GM19023 (cell line): ENCODE data around the gene COL4A1.

ENCODE experiments used
- ATAC-seq: cut with Tn5 transposase; IDR thresholded peaks from one replicate; pipeline ENCODE4 v1.9.1; 2021; ENCODE audit warnings: mild to moderate bottlenecking, moderate library complexity; ENCODE audit not compliant: unreplicated experiment

Gene COL4A1

GRCh38 chr13:110106726-110107125, 200.2 kb downstream of the COL4A1 start:
- no peak for ATAC-seq

GRCh38 chr13:110105136-110105535, 201.8 kb downstream of the COL4A1 start:
- ATAC-seq = no peak

- ATAC-seq = no peak
These were observed 203.4 kb downstream of the COL4A1 start for GRCh38 chr13:110103534-110103933.

GRCh38 chr13:110103026-110103425, 203.9 kb downstream of the COL4A1 start:
- ATAC-seq = no peak

- ATAC-seq = no peak
These were observed 204.9 kb downstream of the COL4A1 start for GRCh38 chr13:110102053-110102452.

GRCh38 chr13:110099922-110100321, 207.0 kb downstream of the COL4A1 start:
- no peak for ATAC-seq
